Nephron progenitor cell (in vitro differentiated cells): Measurements from ENCODE around the gene UNK.

ENCODE experiments used
- DNase-seq: peaks from one replicate; pipeline ENCODE4 v3.0.0; 2021
- H3K27ac Mint-ChIP-seq: 2 replicates; pipeline ENCODE4 v1.8.0; 2021; ENCODE audit warnings: mild to moderate bottlenecking, moderate library complexity, mixed read lengths
- H3K27me3 Mint-ChIP-seq: 2 replicates; pipeline ENCODE4 v1.8.0; 2021; ENCODE audit warnings: mild to moderate bottlenecking, low read depth, mixed read lengths; ENCODE audit not compliant: poor library complexity
- H3K36me3 Mint-ChIP-seq: 2 replicates; pipeline ENCODE4 v1.8.0; 2021; ENCODE audit warnings: low read depth, mixed read lengths
- H3K4me1 Mint-ChIP-seq: 2 replicates; pipeline ENCODE4 v1.8.0; 2021; ENCODE audit warnings: mixed read lengths
- H3K4me3 Mint-ChIP-seq: 2 replicates; pipeline ENCODE4 v1.8.0; 2021; ENCODE audit warnings: mild to moderate bottlenecking, moderate library complexity, mixed read lengths
- H3K9me3 Mint-ChIP-seq: 2 replicates; pipeline ENCODE4 v1.8.0; 2021; ENCODE audit warnings: mild to moderate bottlenecking, moderate library complexity, mixed read lengths
- CTCF ChIP-seq: fragments of 200-600 bp; sonication (generic); IDR thresholded peaks from 2 replicates; pipeline ENCODE4 v1.5.0; 2021; ENCODE audit warnings: antibody characterized with exemption

The UNK gene

GRCh38 chr17:75819116-75819515 is 34.5 kb downstream of the UNK start:
- Mint-ChIP-seq H3K27me3 (no peaks in the 10 kb centered on the region), H3K36me3 (peaks cover 23% of the 10 kb centered on the region), H3K9me3 (no peaks in the 10 kb centered on the region), H3K4me1 (no peaks in the 10 kb centered on the region), H3K27ac (no peak overlapping the region), H3K4me3 (no peak overlapping the region)
- TF ChIP-seq CTCF, result no peak
- no peak for DNase-seq

GRCh38 chr17:75819678-75820077 is 35.1 kb downstream of the UNK start:
- H3K9me3 Mint-ChIP-seq, result no peaks in the 10 kb centered on the region
- no peaks in the 10 kb centered on the region for H3K27me3 Mint-ChIP-seq
- no peak overlapping the region for H3K4me3 Mint-ChIP-seq
- no peak overlapping the region for H3K27ac Mint-ChIP-seq
- DNase-seq, result no peak
- no peak for TF ChIP-seq CTCF
- no peaks in the 10 kb centered on the region for H3K4me1 Mint-ChIP-seq
- peaks cover 23% of the 10 kb centered on the region for H3K36me3 Mint-ChIP-seq

- no peaks in the 10 kb centered on the region for H3K27me3 Mint-ChIP-seq
- no peak for DNase-seq
- no peaks in the 10 kb centered on the region for H3K4me1 Mint-ChIP-seq
- TF ChIP-seq CTCF, result no peak
- H3K4me3 Mint-ChIP-seq, result no peak overlapping the region
- no peak overlapping the region for H3K27ac Mint-ChIP-seq
- no peaks in the 10 kb centered on the region for H3K9me3 Mint-ChIP-seq
- H3K36me3 Mint-ChIP-seq, result peaks cover 23% of the 10 kb centered on the region
These were observed 35.8 kb downstream of the UNK start for GRCh38 chr17:75820094-75821080.

GRCh38 chr17:75821552-75821951 is 36.9 kb downstream of the UNK start:
- TF ChIP-seq CTCF, result no peak
- Mint-ChIP-seq H3K36me3 (peaks cover 23% of the 10 kb centered on the region), H3K27ac (no peak overlapping the region), H3K4me1 (no peaks in the 10 kb centered on the region), H3K27me3 (no peaks in the 10 kb centered on the region), H3K4me3 (no peak overlapping the region), H3K9me3 (no peaks in the 10 kb centered on the region)
- no peak for DNase-seq

- Mint-ChIP-seq H3K9me3 (no peaks in the 10 kb centered on the region), H3K36me3 (peaks cover 23% of the 10 kb centered on the region), H3K27me3 (no peaks in the 10 kb centered on the region), H3K27ac (no peak overlapping the region), H3K4me3 (no peak overlapping the region), H3K4me1 (peaks cover 5% of the 10 kb centered on the region)
- no peak for TF ChIP-seq CTCF
- DNase-seq, result no peak
These were observed 37.7 kb downstream of the UNK start for GRCh38 chr17:75822119-75822799.
